Hepatocyte (in vitro differentiated cells): Measurements from ENCODE around the gene DDX52. TPM values are rescaled to one million over a fixed set of nuclear protein-coding genes. Genes with fewer than 3 reads are reported as not detected.

Source experiments
- DNase-seq: peaks from one replicate; pipeline ENCODE4 v3.0.0-alpha.2; 2016; ENCODE audit warnings: low spot score
- H2AFZ ChIP-seq: fragments of 200-600 bp; sonication (generic); 2 replicates; pipeline ENCODE4 v1.6.0; 2016; ENCODE audit warnings: antibody characterized with exemption, mild to moderate bottlenecking
- H3K27ac ChIP-seq: fragments of 200-600 bp; sonication (generic); 2 replicates; pipeline ENCODE4 v1.5.1; 2016; ENCODE audit warnings: mild to moderate bottlenecking
- H3K27me3 ChIP-seq: fragments of 200-600 bp; sonication (generic); 2 replicates; pipeline ENCODE4 v1.6.1; 2016
- H3K36me3 ChIP-seq: fragments of 200-600 bp; sonication (generic); replicated peaks from 2 replicates; pipeline ENCODE4 v1.5.1; 2016; ENCODE audit warnings: low read depth; ENCODE audit not compliant: insufficient read depth
- H3K4me1 ChIP-seq: fragments of 200-600 bp; sonication (generic); 2 replicates; pipeline ENCODE4 v1.5.1; 2016; ENCODE audit warnings: mild to moderate bottlenecking, moderate library complexity; ENCODE audit not compliant: insufficient read depth
- H3K4me2 ChIP-seq: fragments of 200-600 bp; sonication (generic); 2 replicates; pipeline ENCODE4 v1.6.0; 2016
- H3K4me3 ChIP-seq: fragments of 200-600 bp; sonication (generic); 2 replicates; pipeline ENCODE4 v1.5.1; 2016; ENCODE audit warnings: mild to moderate bottlenecking
- H3K79me2 ChIP-seq: fragments of 200-600 bp; sonication (generic); 2 replicates; pipeline ENCODE4 v1.6.0; 2017; ENCODE audit warnings: mild to moderate bottlenecking
- H3K9me2 ChIP-seq: fragments of 200-600 bp; sonication (generic); replicated peaks from 2 replicates; pipeline ENCODE4 v1.6.0; 2017; ENCODE audit warnings: mild to moderate bottlenecking; ENCODE audit not compliant: insufficient read depth
- H3K9me3 ChIP-seq: fragments of 200-600 bp; sonication (generic); 2 replicates; pipeline ENCODE4 v1.5.1; 2016; ENCODE audit warnings: low read depth, mild to moderate bottlenecking
- H4K20me1 ChIP-seq: fragments of 200-600 bp; sonication (generic); 2 replicates; pipeline ENCODE4 v1.6.0; 2016; ENCODE audit warnings: mild to moderate bottlenecking; ENCODE audit not compliant: insufficient read depth, poor library complexity, severe bottlenecking
- CTCF ChIP-seq: fragments of 200-600 bp; sonication (generic); IDR thresholded peaks from 2 replicates; pipeline ENCODE4 v1.5.1; 2016; ENCODE audit warnings: antibody characterized with exemption, mild to moderate bottlenecking; ENCODE audit not compliant: poor library complexity
- EZH2 ChIP-seq: fragments of 200-600 bp; sonication (generic); IDR thresholded peaks from 2 replicates; pipeline ENCODE4 v1.6.1; 2016; ENCODE audit warnings: antibody characterized with exemption, mild to moderate bottlenecking, borderline replicate concordance
- EZH2phosphoT487 ChIP-seq: fragments of 200-600 bp; sonication (generic); IDR thresholded peaks from one replicate; pipeline ENCODE4 v1.6.1; 2018; ENCODE audit warnings: antibody characterized with exemption, mild to moderate bottlenecking, low read depth, moderate library complexity; ENCODE audit not compliant: unreplicated experiment, severe bottlenecking
- WGBS: methylation state at CpG from one replicate; pipeline ENCODE4 v1.1.6; 2016; ENCODE audit warnings: low lambda C conversion rate; ENCODE audit errors: missing lambda C conversion rate; 5-methylcytosine and 5-hydroxymethylcytosine counted together
- polyA plus RNA-seq: library from polyadenylated mRNA; unstranded; fragments of >200 nt; fragmentation: Nextera tagmentation; extraction: Ambion mirVana; gene quantifications from 2 replicates; pipeline ENCODE4 v1.2.1, GENCODE V29; 2016
- total RNA-seq: library from RNA; depleted of rRNA; stranded (reverse); fragments of >200 nt; gene quantifications from 2 replicates; pipeline ENCODE4 v1.2.3, GENCODE V29; 2014

The DDX52 gene
- total and polyA plus RNA-seq, 2 experiments from 2014 or later: 31.0 to 45.7 TPM

- TF ChIP-seq CTCF: no peak
- TF ChIP-seq EZH2: no peak
- TF ChIP-seq EZH2phosphoT487: no peak
- Histone ChIP-seq H3K9me3 (no peaks in the 10 kb centered on the region), H3K79me2 (no peaks in the 10 kb centered on the region), H3K4me3 (no peak overlapping the region), H3K4me1 (peaks cover 16% of the 10 kb centered on the region), H4K20me1 (no peaks in the 10 kb centered on the region), H3K36me3 (no peaks in the 10 kb centered on the region), H3K27me3 (no peaks in the 10 kb centered on the region), H2AFZ (no peak overlapping the region), H3K9me2 (no peaks in the 10 kb centered on the region), H3K4me2 (no peak overlapping the region), H3K27ac (no peak overlapping the region)
- DNase-seq: no peak
- 86% methylated on average over 1 of the region's 1 CpG for WGBS
Measured at GRCh38 chr17:37667039-37667438, 23.8 kb upstream of the DDX52 start.

- H3K4me2 ChIP-seq: no peak overlapping the region
- no peak overlapping the region for H3K27ac ChIP-seq
- no peak for TF ChIP-seq EZH2
- TF ChIP-seq CTCF: no peak
- TF ChIP-seq EZH2phosphoT487: no peak
- H3K27me3 ChIP-seq: no peaks in the 10 kb centered on the region
- no peaks in the 10 kb centered on the region for H3K9me2 ChIP-seq
- 88% methylated on average over 3 of the region's 3 CpGs for WGBS
- H3K9me3 ChIP-seq: no peaks in the 10 kb centered on the region
- H4K20me1 ChIP-seq: no peaks in the 10 kb centered on the region
- no peaks in the 10 kb centered on the region for H3K4me1 ChIP-seq
- no peak for DNase-seq
- H3K4me3 ChIP-seq: no peak overlapping the region
- no peak overlapping the region for H2AFZ ChIP-seq
- H3K36me3 ChIP-seq: no peaks in the 10 kb centered on the region
- no peaks in the 10 kb centered on the region for H3K79me2 ChIP-seq
Measured at GRCh38 chr17:37664214-37664613, 21.0 kb upstream of the DDX52 start.

- H3K9me2 ChIP-seq: no peaks in the 10 kb centered on the region
- TF ChIP-seq EZH2 (no peak), CTCF (no peak), EZH2phosphoT487 (no peak)
- H3K27me3 ChIP-seq: no peaks in the 10 kb centered on the region
- no peaks in the 10 kb centered on the region for H3K36me3 ChIP-seq
- no peaks in the 10 kb centered on the region for H4K20me1 ChIP-seq
- no peaks in the 10 kb centered on the region for H3K4me1 ChIP-seq
- no peak overlapping the region for H3K4me3 ChIP-seq
- H3K79me2 ChIP-seq: no peaks in the 10 kb centered on the region
- no peak for DNase-seq
- H3K27ac ChIP-seq: peak overlapping the region; percentile 38
- H3K4me2 ChIP-seq: no peak overlapping the region
- no peaks in the 10 kb centered on the region for H3K9me3 ChIP-seq
- WGBS: 58% methylated on average over 4 of the region's 4 CpGs
- no peak overlapping the region for H2AFZ ChIP-seq
Measured at GRCh38 chr17:37662353-37662752, 19.1 kb upstream of the DDX52 start.

GRCh38 chr17:37661400-37662014, 18.3 kb upstream of the DDX52 start:
- 68% methylated on average over 1 of the region's 1 CpG for WGBS
- H3K27ac ChIP-seq: peak overlapping the region; percentile 36

More at GRCh38 chr17:37661400-37662014, 18.3 kb upstream of the DDX52 start:
- Histone ChIP-seq H3K79me2 (no peaks in the 10 kb centered on the region), H3K4me2 (no peak overlapping the region), H3K9me2 (no peaks in the 10 kb centered on the region), H3K36me3 (no peaks in the 10 kb centered on the region), H3K4me1 (no peaks in the 10 kb centered on the region), H4K20me1 (no peaks in the 10 kb centered on the region), H3K9me3 (no peaks in the 10 kb centered on the region), H3K4me3 (no peak overlapping the region), H2AFZ (no peak overlapping the region), H3K27me3 (no peaks in the 10 kb centered on the region)
- TF ChIP-seq CTCF (peak; percentile 7), EZH2phosphoT487 (no peak)
- no peak for DNase-seq
